ENCODE measurements around the gene WWOX. TPM values are rescaled to one million over a fixed set of nuclear protein-coding genes. Genes with fewer than 3 reads are reported as not detected.

The WWOX gene
- total RNA-seq, 1 donor from 2014 or later = 16.7 TPM

DNA sequence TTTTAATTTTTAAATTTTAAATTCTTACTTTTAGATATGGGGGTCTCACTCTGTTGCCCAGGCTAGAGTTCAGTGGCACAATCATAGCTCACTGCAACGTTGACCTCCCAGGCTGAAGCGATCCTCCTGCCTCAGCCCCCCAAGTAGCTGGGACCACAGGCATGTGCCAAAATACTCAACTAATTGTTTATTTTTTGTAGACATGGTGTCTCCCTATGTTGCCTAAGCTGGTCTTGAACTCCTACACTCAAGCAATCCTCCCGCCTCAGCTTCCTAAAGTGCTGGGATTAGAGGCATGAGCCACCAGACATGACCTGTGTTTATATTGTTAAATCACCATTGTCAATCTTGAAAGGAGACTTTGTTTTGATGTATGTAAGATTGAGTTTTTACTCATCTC is 332.2 kb downstream of the WWOX start:
- no peak overlapping the region for H3K9ac ChIP-seq (ENCODE audit: low read depth in 1 of 3, low read length in 3 of 3)
- no peak overlapping the region for H3K27ac ChIP-seq (ENCODE audit: low read depth, low read length)
- no peaks in the 10 kb centered on the region for H3K36me3 ChIP-seq (ENCODE audit: control insufficient read depth in 3 of 3, insufficient read depth in 3 of 3, low read length in 3 of 3)
- H3K4me1 ChIP-seq (ENCODE audit: control insufficient read depth in 3 of 3, insufficient read depth in 3 of 3, low read length in 3 of 3) = no peaks in the 10 kb centered on the region
- no peaks in the 10 kb centered on the region for H3K9me3 ChIP-seq (ENCODE audit: control insufficient read depth in 3 of 3, low read length in 3 of 3)
- no peaks in the 10 kb centered on the region for H3K27me3 ChIP-seq (ENCODE audit: control insufficient read depth in 3 of 3, insufficient read depth in 3 of 3, low read length in 3 of 3)
- H3K4me3 ChIP-seq (ENCODE audit: low read length in 3 of 3) = no peak overlapping the region

DNA sequence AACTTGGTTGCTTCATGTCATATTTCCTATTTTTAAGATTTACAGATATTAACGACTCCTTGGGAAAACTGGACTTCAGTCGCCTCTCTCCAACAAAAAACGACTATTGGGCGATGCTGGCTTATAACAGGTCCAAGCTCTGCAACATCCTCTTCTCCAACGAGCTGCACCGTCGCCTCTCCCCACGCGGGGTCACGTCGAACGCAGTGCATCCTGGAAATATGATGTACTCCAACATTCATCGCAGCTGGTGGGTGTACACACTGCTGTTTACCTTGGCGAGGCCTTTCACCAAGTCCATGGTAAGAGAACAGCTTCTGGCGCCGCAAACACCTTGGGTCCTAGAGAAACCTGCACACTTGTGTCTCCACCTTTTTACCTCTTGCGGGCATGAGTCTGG is 333.0 kb downstream of the WWOX start:
- Histone ChIP-seq H3K4me3 (ENCODE audit: low read length in 3 of 3) (no peak overlapping the region), H3K27ac (ENCODE audit: low read depth, low read length) (no peak overlapping the region), H3K27me3 (ENCODE audit: control insufficient read depth in 3 of 3, insufficient read depth in 3 of 3, low read length in 3 of 3) (no peaks in the 10 kb centered on the region), H3K4me1 (ENCODE audit: control insufficient read depth in 3 of 3, insufficient read depth in 3 of 3, low read length in 3 of 3) (no peaks in the 10 kb centered on the region), H3K9ac (ENCODE audit: low read depth in 1 of 3, low read length in 3 of 3) (no peak overlapping the region), H3K9me3 (ENCODE audit: control insufficient read depth in 3 of 3, low read length in 3 of 3) (no peaks in the 10 kb centered on the region), H3K36me3 (ENCODE audit: control insufficient read depth in 3 of 3, insufficient read depth in 3 of 3, low read length in 3 of 3) (no peaks in the 10 kb centered on the region)

DNA sequence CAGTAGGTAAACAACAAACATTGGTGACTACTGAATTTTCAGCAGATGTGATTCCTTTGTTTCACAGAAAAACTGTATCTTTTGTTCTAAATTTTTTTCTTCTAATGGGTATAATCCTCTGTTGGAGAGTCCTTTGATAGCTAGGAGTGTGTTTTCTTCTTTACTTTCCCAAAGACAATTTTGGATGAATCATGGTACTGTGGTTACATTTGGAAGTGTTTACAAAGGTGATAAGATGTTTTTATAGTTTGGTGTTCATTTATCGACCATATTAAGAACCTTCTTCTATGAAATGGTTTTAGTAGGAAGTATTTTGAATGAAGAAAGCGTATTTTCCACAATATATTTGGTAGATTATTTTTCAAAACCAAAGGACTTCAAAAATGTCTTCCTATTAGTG is 333.7 kb downstream of the WWOX start:
- Histone ChIP-seq H3K9ac (ENCODE audit: low read depth in 1 of 3, low read length in 3 of 3) (no peak overlapping the region), H3K27ac (ENCODE audit: low read depth, low read length) (no peak overlapping the region), H3K36me3 (ENCODE audit: control insufficient read depth in 3 of 3, insufficient read depth in 3 of 3, low read length in 3 of 3) (no peaks in the 10 kb centered on the region), H3K4me3 (ENCODE audit: low read length in 3 of 3) (no peak overlapping the region), H3K4me1 (ENCODE audit: control insufficient read depth in 3 of 3, insufficient read depth in 3 of 3, low read length in 3 of 3) (no peaks in the 10 kb centered on the region), H3K9me3 (ENCODE audit: control insufficient read depth in 3 of 3, low read length in 3 of 3) (no peaks in the 10 kb centered on the region), H3K27me3 (ENCODE audit: control insufficient read depth in 3 of 3, insufficient read depth in 3 of 3, low read length in 3 of 3) (no peaks in the 10 kb centered on the region)

DNA sequence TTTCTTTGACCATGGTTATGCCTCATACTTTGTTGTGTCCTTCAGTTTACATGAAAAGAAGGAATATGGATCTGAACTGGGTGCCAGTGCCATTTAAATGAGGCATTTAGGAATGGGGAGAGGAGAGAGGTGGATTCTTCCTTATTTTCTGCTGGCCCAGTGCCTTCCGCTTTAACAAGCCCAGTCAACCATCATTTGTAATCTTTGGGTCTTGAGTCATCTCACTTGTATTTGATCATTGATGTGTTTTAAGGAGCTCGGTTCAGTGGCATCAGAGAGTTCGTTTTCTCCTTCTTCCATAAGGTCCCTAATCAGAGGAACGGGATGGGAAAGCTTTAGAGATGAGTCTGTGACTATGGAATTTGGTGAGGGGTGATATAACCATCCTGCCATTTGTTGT is 334.9 kb downstream of the WWOX start:
- no peak overlapping the region for H3K9ac ChIP-seq (ENCODE audit: low read depth in 1 of 3, low read length in 3 of 3)
- no peak overlapping the region for H3K27ac ChIP-seq (ENCODE audit: low read depth, low read length)
- no peaks in the 10 kb centered on the region for H3K36me3 ChIP-seq (ENCODE audit: control insufficient read depth in 3 of 3, insufficient read depth in 3 of 3, low read length in 3 of 3)
- no peak overlapping the region for H3K4me3 ChIP-seq (ENCODE audit: low read length in 3 of 3)
- H3K4me1 ChIP-seq (ENCODE audit: control insufficient read depth in 3 of 3, insufficient read depth in 3 of 3, low read length in 3 of 3) = no peaks in the 10 kb centered on the region
- H3K27me3 ChIP-seq (ENCODE audit: control insufficient read depth in 3 of 3, insufficient read depth in 3 of 3, low read length in 3 of 3) = no peaks in the 10 kb centered on the region
- no peaks in the 10 kb centered on the region for H3K9me3 ChIP-seq (ENCODE audit: control insufficient read depth in 3 of 3, low read length in 3 of 3)

DNA sequence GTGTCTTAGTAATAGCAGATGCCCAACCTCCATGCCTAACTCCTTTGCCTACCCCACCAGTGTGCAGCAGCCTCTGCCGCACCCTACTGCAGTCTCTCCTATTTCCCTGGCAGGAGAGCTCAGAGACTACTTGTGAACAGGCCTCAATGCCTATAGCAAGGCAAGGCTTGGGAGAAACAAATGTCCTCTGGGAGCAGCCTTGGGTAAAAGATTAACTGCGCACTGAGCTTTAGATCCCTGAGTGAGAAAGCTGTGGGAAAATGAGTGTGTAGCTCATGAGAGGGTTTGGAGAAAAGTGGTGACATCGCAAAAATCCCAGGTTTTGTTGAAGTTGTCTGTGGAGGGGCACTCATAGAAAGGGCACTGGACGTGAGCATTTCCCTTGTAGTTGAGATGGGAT is 335.8 kb downstream of the WWOX start:
- Histone ChIP-seq H3K9ac (ENCODE audit: low read depth in 1 of 3, low read length in 3 of 3) (no peak overlapping the region), H3K27ac (ENCODE audit: low read depth, low read length) (no peak overlapping the region), H3K4me1 (ENCODE audit: control insufficient read depth in 3 of 3, insufficient read depth in 3 of 3, low read length in 3 of 3) (no peaks in the 10 kb centered on the region), H3K36me3 (ENCODE audit: control insufficient read depth in 3 of 3, insufficient read depth in 3 of 3, low read length in 3 of 3) (no peaks in the 10 kb centered on the region), H3K4me3 (ENCODE audit: low read length in 3 of 3) (no peak overlapping the region), H3K9me3 (ENCODE audit: control insufficient read depth in 3 of 3, low read length in 3 of 3) (no peaks in the 10 kb centered on the region), H3K27me3 (ENCODE audit: control insufficient read depth in 3 of 3, insufficient read depth in 3 of 3, low read length in 3 of 3) (no peaks in the 10 kb centered on the region)

DNA sequence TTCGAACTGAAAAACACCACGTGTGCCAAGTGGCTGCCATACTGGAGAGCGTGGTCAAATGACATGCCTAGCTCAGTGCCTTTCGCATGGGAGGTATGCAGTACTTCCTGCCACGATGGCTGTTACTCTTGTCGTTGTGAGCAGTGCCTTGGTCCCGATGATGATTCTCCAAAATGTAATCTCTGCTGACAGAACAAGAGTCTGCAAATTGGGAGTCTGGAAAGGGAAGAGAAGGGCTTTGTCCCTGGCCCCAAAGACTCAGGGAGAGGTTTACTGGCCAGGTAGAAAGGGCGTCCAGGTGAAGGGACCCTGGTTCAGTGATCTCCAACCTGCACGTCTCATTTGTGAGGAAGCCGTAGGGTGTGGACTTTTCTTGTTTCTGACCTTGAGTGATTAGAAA is 336.6 kb downstream of the WWOX start:
- Histone ChIP-seq H3K27ac (ENCODE audit: low read depth, low read length) (no peak overlapping the region), H3K27me3 (ENCODE audit: control insufficient read depth in 3 of 3, insufficient read depth in 3 of 3, low read length in 3 of 3) (no peaks in the 10 kb centered on the region), H3K9ac (ENCODE audit: low read depth in 1 of 3, low read length in 3 of 3) (no peak overlapping the region), H3K9me3 (ENCODE audit: control insufficient read depth in 3 of 3, low read length in 3 of 3) (no peaks in the 10 kb centered on the region), H3K36me3 (ENCODE audit: control insufficient read depth in 3 of 3, insufficient read depth in 3 of 3, low read length in 3 of 3) (no peaks in the 10 kb centered on the region), H3K4me1 (ENCODE audit: control insufficient read depth in 3 of 3, insufficient read depth in 3 of 3, low read length in 3 of 3) (no peaks in the 10 kb centered on the region), H3K4me3 (ENCODE audit: low read length in 3 of 3) (no peak overlapping the region)

DNA sequence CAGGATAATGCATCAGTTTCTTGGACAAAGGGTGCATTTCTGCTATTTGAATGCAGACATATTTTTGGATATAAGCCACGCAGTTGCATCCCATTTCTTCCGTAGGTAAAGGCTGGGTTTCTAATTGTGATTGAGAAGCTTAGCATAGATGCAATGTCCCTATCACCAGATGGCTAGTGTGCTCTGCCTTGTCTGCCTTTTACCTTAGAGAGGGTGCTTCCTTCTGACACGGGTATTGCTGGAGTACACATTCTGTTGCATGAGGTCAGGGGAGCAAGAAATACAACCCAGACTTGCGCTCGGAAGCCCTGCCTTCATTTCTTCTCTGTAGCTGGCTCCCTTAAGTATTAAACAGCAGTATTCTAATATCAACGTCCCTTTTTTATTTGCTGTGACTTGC is 337.4 kb downstream of the WWOX start:
- Histone ChIP-seq H3K27ac (ENCODE audit: low read depth, low read length) (no peak overlapping the region), H3K4me3 (ENCODE audit: low read length in 3 of 3) (no peak overlapping the region), H3K9me3 (ENCODE audit: control insufficient read depth in 3 of 3, low read length in 3 of 3) (no peaks in the 10 kb centered on the region), H3K27me3 (ENCODE audit: control insufficient read depth in 3 of 3, insufficient read depth in 3 of 3, low read length in 3 of 3) (no peaks in the 10 kb centered on the region), H3K4me1 (ENCODE audit: control insufficient read depth in 3 of 3, insufficient read depth in 3 of 3, low read length in 3 of 3) (no peaks in the 10 kb centered on the region), H3K36me3 (ENCODE audit: control insufficient read depth in 3 of 3, insufficient read depth in 3 of 3, low read length in 3 of 3) (no peaks in the 10 kb centered on the region), H3K9ac (ENCODE audit: low read depth in 1 of 3, low read length in 3 of 3) (no peak overlapping the region)

DNA sequence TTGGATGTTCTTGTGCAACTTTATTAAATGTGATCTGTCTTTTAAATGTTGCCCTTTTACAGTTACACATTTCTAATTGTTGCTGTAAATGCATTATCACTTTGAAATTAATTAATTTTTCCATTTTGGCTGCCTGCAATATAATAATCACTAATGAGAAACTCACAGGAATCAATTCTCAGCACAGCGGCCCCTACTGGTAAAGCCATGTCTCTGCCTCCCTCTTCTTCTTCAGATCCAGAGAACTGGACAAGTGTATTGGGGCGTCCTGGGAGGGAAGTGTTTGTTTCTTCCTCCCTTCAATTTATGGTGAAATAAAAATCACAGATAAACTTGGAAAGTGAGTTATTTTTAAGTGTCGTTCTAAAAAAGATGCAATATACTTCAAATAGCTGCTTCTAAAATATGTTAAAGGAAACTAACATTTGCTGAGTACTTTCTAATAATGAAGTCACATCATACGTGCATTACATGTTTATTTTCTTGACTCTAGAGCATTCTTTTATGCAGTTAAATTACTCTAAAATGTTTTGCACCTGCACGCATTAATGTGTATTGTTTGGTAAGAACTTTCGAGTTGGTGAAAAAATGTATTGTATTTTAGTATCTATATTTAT is 338.0 kb downstream of the WWOX start:
- H3K27ac ChIP-seq (ENCODE audit: low read depth, low read length) = no peak overlapping the region
- no peak overlapping the region for H3K9ac ChIP-seq (ENCODE audit: low read depth in 1 of 3, low read length in 3 of 3)
- H3K27me3 ChIP-seq (ENCODE audit: control insufficient read depth in 3 of 3, insufficient read depth in 3 of 3, low read length in 3 of 3) = no peaks in the 10 kb centered on the region
- no peak overlapping the region for H3K4me3 ChIP-seq (ENCODE audit: low read length in 3 of 3)
- H3K4me1 ChIP-seq (ENCODE audit: control insufficient read depth in 3 of 3, insufficient read depth in 3 of 3, low read length in 3 of 3) = no peaks in the 10 kb centered on the region
- no peaks in the 10 kb centered on the region for H3K36me3 ChIP-seq (ENCODE audit: control insufficient read depth in 3 of 3, insufficient read depth in 3 of 3, low read length in 3 of 3)
- H3K9me3 ChIP-seq (ENCODE audit: control insufficient read depth in 3 of 3, low read length in 3 of 3) = no peaks in the 10 kb centered on the region

DNA sequence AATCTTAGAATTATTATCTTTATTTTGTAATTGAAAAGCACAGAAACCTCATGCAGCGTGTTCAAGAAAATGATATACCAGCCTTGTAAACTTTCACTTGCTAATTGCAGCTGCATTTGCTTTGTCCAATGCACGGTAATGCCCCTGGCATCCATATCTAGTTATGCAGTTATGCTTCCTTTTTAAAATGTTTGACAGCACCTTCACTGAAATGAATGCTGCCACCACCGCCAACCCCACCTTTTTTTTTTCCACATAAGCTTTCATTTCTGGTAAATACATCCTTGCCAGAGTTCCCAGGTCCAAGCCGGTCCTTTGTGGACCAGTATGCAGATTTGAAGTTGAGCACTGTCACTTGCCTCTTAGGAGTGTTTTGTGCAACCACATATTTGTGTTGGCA is 338.8 kb downstream of the WWOX start:
- H3K9me3 ChIP-seq (ENCODE audit: control insufficient read depth in 3 of 3, low read length in 3 of 3) = no peaks in the 10 kb centered on the region
- no peaks in the 10 kb centered on the region for H3K4me1 ChIP-seq (ENCODE audit: control insufficient read depth in 3 of 3, insufficient read depth in 3 of 3, low read length in 3 of 3)
- H3K9ac ChIP-seq (ENCODE audit: low read depth in 1 of 3, low read length in 3 of 3) = no peak overlapping the region
- no peak overlapping the region for H3K27ac ChIP-seq (ENCODE audit: low read depth, low read length)
- H3K27me3 ChIP-seq (ENCODE audit: control insufficient read depth in 3 of 3, insufficient read depth in 3 of 3, low read length in 3 of 3) = no peaks in the 10 kb centered on the region
- H3K36me3 ChIP-seq (ENCODE audit: control insufficient read depth in 3 of 3, insufficient read depth in 3 of 3, low read length in 3 of 3) = no peaks in the 10 kb centered on the region
- H3K4me3 ChIP-seq (ENCODE audit: low read length in 3 of 3) = no peak overlapping the region

DNA sequence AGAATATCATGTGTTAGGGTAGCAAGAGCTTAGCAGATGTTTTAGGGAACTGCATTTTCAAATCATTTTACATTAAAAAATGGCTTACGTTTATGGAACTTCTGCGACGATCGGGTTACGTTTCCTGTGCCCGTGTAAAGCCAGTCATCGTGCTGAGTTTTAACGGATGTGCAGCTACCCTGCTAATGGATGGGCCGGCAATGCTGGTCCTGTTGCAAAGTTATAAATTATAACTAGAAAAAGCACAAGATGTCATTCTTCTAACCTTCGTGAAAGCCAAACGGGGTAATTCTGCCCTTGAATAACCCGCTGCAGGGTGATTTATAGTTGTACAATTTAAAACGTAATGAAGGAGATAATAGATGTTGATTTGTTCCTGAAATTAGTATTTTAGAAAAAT is 339.2 kb downstream of the WWOX start:
- Histone ChIP-seq H3K9ac (ENCODE audit: low read depth in 1 of 3, low read length in 3 of 3) (no peak overlapping the region), H3K27me3 (ENCODE audit: control insufficient read depth in 3 of 3, insufficient read depth in 3 of 3, low read length in 3 of 3) (no peaks in the 10 kb centered on the region), H3K36me3 (ENCODE audit: control insufficient read depth in 3 of 3, insufficient read depth in 3 of 3, low read length in 3 of 3) (no peaks in the 10 kb centered on the region), H3K4me1 (ENCODE audit: control insufficient read depth in 3 of 3, insufficient read depth in 3 of 3, low read length in 3 of 3) (no peaks in the 10 kb centered on the region), H3K4me3 (ENCODE audit: low read length in 3 of 3) (no peak overlapping the region), H3K27ac (ENCODE audit: low read depth, low read length) (no peak overlapping the region), H3K9me3 (ENCODE audit: control insufficient read depth in 3 of 3, low read length in 3 of 3) (no peaks in the 10 kb centered on the region)

DNA sequence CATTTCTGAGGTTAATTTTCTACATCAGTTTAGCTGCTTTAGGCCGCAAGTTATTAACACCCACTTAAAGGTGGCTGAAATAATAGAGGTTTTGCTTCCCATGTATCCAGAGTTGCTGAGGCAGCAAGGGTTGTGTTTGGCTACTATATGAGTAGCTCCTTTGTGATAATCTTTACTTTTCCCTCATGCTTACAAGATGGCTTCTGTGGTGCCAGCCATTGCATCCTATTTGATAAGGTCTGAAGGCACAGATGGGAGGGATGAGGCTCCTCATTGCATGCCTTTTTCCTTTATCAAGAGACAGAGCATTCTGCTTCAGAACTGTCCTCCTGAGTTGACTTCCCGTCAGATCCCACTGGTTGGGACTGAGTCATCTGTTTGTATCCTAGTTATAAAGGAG is 340.2 kb downstream of the WWOX start:
- H3K9me3 ChIP-seq (ENCODE audit: control insufficient read depth in 3 of 3, low read length in 3 of 3) = no peaks in the 10 kb centered on the region
- H3K4me1 ChIP-seq (ENCODE audit: control insufficient read depth in 3 of 3, insufficient read depth in 3 of 3, low read length in 3 of 3) = no peaks in the 10 kb centered on the region
- no peaks in the 10 kb centered on the region for H3K27me3 ChIP-seq (ENCODE audit: control insufficient read depth in 3 of 3, insufficient read depth in 3 of 3, low read length in 3 of 3)

More for the DNA sequence above, 340.2 kb downstream of the WWOX start:
- Histone ChIP-seq H3K9ac (ENCODE audit: low read depth in 1 of 3, low read length in 3 of 3) (no peak overlapping the region), H3K4me3 (ENCODE audit: low read length in 3 of 3) (no peak overlapping the region), H3K36me3 (ENCODE audit: control insufficient read depth in 3 of 3, insufficient read depth in 3 of 3, low read length in 3 of 3) (no peaks in the 10 kb centered on the region), H3K27ac (ENCODE audit: low read depth, low read length) (no peak overlapping the region)
